ENCODE data around the gene HOXD13. TPM values are rescaled to one million over a fixed set of nuclear protein-coding genes. Genes with fewer than 3 reads are reported as not detected.

HOXD13 gene
- total RNA-seq, 1 experiment from 2014 or later: not detected

DNA sequence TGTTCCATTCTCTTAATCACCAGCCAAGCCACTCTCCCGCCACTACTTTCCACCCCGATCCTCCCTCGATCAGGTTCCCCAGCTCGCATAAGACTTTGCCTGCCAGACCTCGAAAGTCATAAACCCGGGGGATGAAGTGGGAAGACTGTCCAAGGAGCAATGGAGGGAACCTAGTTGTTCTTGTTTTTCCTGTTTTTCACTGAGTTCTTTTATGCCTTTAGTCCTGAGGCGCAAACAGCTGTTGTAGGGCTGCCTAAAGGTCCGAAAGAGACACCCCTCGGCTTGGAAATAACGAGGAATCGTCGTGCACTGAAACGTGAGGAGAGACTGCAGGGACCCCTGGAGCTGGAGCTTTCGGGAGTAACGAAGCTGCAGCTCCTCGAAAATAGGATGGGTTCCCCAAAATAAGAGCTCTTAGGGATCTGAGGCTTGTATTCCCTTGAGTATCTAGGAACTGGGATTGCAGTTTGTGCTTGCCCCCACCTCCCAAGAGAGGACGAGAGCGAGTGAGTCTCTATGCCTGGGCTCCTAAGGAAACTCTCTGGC, 5.4 kb downstream of the HOXD13 start:
- intact Hi-C loops (cut with micrococcal nuclease; ENCODE audit: unreplicated experiment): loop anchor here (1.0 to 10.0 kb wide), 6 partner anchors 493 to 1063 kb away; no protein-coding TSS in a partner anchor
- no TSS peak for BruUV-seq (replicated peaks)
- H3K27ac Mint-ChIP-seq (ENCODE audit: unreplicated experiment): no peak overlapping the region
- no peak for DNase-seq
- H3K36me3 Mint-ChIP-seq (ENCODE audit: insufficient read depth, unreplicated experiment): no peaks in the 10 kb centered on the region
- Histone ChIP-seq H3K36me3 (ENCODE audit: control insufficient read depth, insufficient read depth, low read length) (no peaks in the 10 kb centered on the region), H3K4me1 (peaks cover 13% of the 10 kb centered on the region), H3K9me3 (no peaks in the 10 kb centered on the region), H3K27me3 (replicated peaks; ENCODE audit: control insufficient read depth, insufficient read depth, low read length) (peaks cover 14% of the 10 kb centered on the region), H3K4me3 (ENCODE audit: low read depth, low read length) (no peak overlapping the region; the same call in 1 of the 2 replicates)
- peaks cover 38% of the 10 kb centered on the region for H3K27me3 Mint-ChIP-seq (ENCODE audit: insufficient read depth, unreplicated experiment)
- CTCF ChIA-PET: interaction anchor here (0.7 to 2.0 kb wide), 11 partner anchors 8 to 1349 kb away, joined by 3 to 16 read pairs (median 4); no protein-coding TSS in a partner anchor
- POLR2A ChIA-PET: no interaction called here
- no peaks in the 10 kb centered on the region for H3K4me1 Mint-ChIP-seq (ENCODE audit: low read depth, unreplicated experiment)
- TF ChIP-seq CTCF (IDR thresholded peaks at IDR 0.05; ENCODE audit: insufficient read depth in 1 of 2, low read depth in 1 of 2, low read length in 1 of 2, severe bottlenecking in 1 of 2, unreplicated experiment in 1 of 2): no peak
- H3K9me3 Mint-ChIP-seq (ENCODE audit: unreplicated experiment): no peaks in the 10 kb centered on the region
- H3K4me3 Mint-ChIP-seq (ENCODE audit: unreplicated experiment): peak overlapping the region; percentile 66

GRCh38 chr2:176098366-176099158, 6.0 kb downstream of the HOXD13 start:
- H3K36me3 Mint-ChIP-seq (ENCODE audit: insufficient read depth, unreplicated experiment): no peaks in the 10 kb centered on the region
- H3K9me3 ChIP-seq: no peaks in the 10 kb centered on the region
- H3K27ac Mint-ChIP-seq (ENCODE audit: unreplicated experiment): no peak overlapping the region
- no peaks in the 10 kb centered on the region for H3K9me3 Mint-ChIP-seq (ENCODE audit: unreplicated experiment)
- TF ChIP-seq CTCF (IDR thresholded peaks at IDR 0.05; ENCODE audit: insufficient read depth in 1 of 2, low read depth in 1 of 2, low read length in 1 of 2, severe bottlenecking in 1 of 2, unreplicated experiment in 1 of 2): no peak
- H3K36me3 ChIP-seq (ENCODE audit: control insufficient read depth, insufficient read depth, low read length): no peaks in the 10 kb centered on the region
- H3K27me3 ChIP-seq (replicated peaks; ENCODE audit: control insufficient read depth, insufficient read depth, low read length): peaks cover 9% of the 10 kb centered on the region
- peak overlapping the region; percentile 66 for H3K4me3 Mint-ChIP-seq (ENCODE audit: unreplicated experiment)
- ChIA-PET CTCF (interaction anchor here (1.3 to 1.4 kb wide), 4 partner anchors 408 to 895 kb away, joined by 3 to 16 read pairs (median 7); no protein-coding TSS in a partner anchor), POLR2A (no interaction called here)
- peaks cover 9% of the 10 kb centered on the region for H3K4me1 ChIP-seq
- intact Hi-C loops (cut with micrococcal nuclease; ENCODE audit: unreplicated experiment): loop anchor here (10.0 kb wide), 2 partner anchors 494 to 1064 kb away; no protein-coding TSS in a partner anchor
- H3K4me3 ChIP-seq (ENCODE audit: low read depth, low read length): no peak overlapping the region
- peaks cover 39% of the 10 kb centered on the region for H3K27me3 Mint-ChIP-seq (ENCODE audit: insufficient read depth, unreplicated experiment)
- peak in 1 of 2 experiments; percentile 31 for DNase-seq
- BruUV-seq (replicated peaks): no TSS peak
- no peaks in the 10 kb centered on the region for H3K4me1 Mint-ChIP-seq (ENCODE audit: low read depth, unreplicated experiment)

- Mint-ChIP-seq H3K27me3 (ENCODE audit: insufficient read depth, unreplicated experiment) (peaks cover 36% of the 10 kb centered on the region), H3K4me3 (ENCODE audit: unreplicated experiment) (no peak overlapping the region), H3K36me3 (ENCODE audit: insufficient read depth, unreplicated experiment) (no peaks in the 10 kb centered on the region), H3K27ac (ENCODE audit: unreplicated experiment) (no peak overlapping the region), H3K4me1 (ENCODE audit: low read depth, unreplicated experiment) (peaks cover 3% of the 10 kb centered on the region), H3K9me3 (ENCODE audit: unreplicated experiment) (no peaks in the 10 kb centered on the region)
- peaks cover 7% of the 10 kb centered on the region for H3K27me3 ChIP-seq (replicated peaks; ENCODE audit: control insufficient read depth, insufficient read depth, low read length)
- ChIA-PET CTCF (no interaction called here), POLR2A (no interaction called here)
- H3K4me3 ChIP-seq (ENCODE audit: low read depth, low read length): no peak overlapping the region
- intact Hi-C loops (cut with micrococcal nuclease; ENCODE audit: unreplicated experiment): loop anchor here (10.0 kb wide), 2 partner anchors 494 to 1064 kb away; no protein-coding TSS in a partner anchor
- peak in 1 of 2 experiments; percentile 16 for DNase-seq
- H3K36me3 ChIP-seq (ENCODE audit: control insufficient read depth, insufficient read depth, low read length): no peaks in the 10 kb centered on the region
- no TSS peak for BruUV-seq (replicated peaks)
- no peak for TF ChIP-seq CTCF (IDR thresholded peaks at IDR 0.05; ENCODE audit: insufficient read depth in 1 of 2, low read depth in 1 of 2, low read length in 1 of 2, severe bottlenecking in 1 of 2, unreplicated experiment in 1 of 2)
- H3K9me3 ChIP-seq: no peaks in the 10 kb centered on the region
- peaks cover 10% of the 10 kb centered on the region for H3K4me1 ChIP-seq
Observed at GRCh38 chr2:176099159-176099727, 6.7 kb downstream of the HOXD13 start.
